HG02588 (cell line): Measurements from ENCODE around the gene MMP24OS.

ENCODE experiments used
- ATAC-seq: cut with Tn5 transposase; IDR thresholded peaks from one replicate; pipeline ENCODE4 v1.9.1; 2021; ENCODE audit warnings: mild to moderate bottlenecking, moderate library complexity; ENCODE audit not compliant: unreplicated experiment

Gene MMP24OS

GRCh38 chr20:35306931-35307517, 29.1 kb upstream of the MMP24OS start:
- no peak for ATAC-seq

- ATAC-seq: no peak
These were observed 28.0 kb upstream of the MMP24OS start for GRCh38 chr20:35305682-35306556.

GRCh38 chr20:35304956-35305355, 27.0 kb upstream of the MMP24OS start:
- no peak for ATAC-seq

- no peak for ATAC-seq
These were observed 26.0 kb upstream of the MMP24OS start for GRCh38 chr20:35303735-35304491.

DNA sequence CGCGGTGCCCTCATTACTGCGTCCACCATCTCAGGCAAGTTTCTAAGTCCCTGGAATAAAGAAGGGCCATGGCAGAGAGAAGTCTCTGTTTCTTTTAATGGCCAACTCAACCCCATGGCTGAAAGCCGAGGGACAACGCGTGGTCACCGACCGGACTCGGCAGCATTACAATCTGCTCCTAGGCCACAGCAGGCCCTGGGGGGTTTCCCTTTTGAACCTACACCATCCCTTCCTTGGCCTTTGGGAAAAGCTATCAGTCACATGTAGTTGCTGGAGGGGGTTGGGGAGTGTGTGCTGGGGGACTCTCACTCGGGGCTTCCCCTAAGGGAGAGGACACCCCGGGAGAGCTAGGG, 25.4 kb upstream of the MMP24OS start:
- no peak for ATAC-seq

- ATAC-seq: no peak
These were observed 24.8 kb upstream of the MMP24OS start for GRCh38 chr20:35302421-35303335.

DNA sequence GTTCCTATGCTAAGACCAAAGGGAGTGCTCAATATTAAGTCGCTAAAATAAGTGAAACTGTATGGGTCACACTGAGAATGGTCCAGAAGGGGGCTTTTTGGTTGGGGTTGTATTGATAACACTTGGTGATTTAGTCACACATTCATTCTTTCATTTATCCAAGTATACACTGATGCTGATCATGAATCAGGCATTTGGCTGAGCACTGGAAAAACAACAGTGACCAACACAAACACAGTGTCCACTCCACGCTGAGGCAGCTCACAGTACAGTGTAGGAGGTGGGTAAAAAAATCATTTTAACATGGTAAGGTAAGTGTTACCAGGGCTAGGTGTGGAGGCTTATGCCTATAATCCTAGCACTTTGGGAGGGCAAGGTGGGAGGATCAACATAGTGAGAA, 23.5 kb upstream of the MMP24OS start:
- no peak for ATAC-seq

GRCh38 chr20:35300469-35301262, 22.7 kb upstream of the MMP24OS start:
- ATAC-seq: no peak

DNA sequence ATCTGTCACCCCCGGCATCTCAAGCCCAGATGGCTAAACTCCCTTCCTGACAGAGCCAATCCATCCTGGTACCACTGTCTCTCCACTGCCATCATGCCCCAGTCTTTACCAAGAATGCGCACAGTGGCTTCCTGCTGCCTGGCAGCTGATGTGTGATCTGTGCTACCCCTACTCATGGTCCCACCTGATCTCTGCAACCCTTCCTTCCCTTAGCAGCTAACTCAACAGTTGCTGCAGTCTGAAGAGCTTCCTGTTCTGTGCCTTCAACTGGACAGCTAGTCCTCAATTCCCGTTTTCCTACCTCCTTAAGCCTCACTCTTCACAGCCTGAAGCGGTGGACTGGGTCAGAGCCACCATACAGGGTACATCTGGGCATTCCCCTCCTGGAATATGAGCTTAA, 21.9 kb upstream of the MMP24OS start:
- no peak for ATAC-seq

DNA sequence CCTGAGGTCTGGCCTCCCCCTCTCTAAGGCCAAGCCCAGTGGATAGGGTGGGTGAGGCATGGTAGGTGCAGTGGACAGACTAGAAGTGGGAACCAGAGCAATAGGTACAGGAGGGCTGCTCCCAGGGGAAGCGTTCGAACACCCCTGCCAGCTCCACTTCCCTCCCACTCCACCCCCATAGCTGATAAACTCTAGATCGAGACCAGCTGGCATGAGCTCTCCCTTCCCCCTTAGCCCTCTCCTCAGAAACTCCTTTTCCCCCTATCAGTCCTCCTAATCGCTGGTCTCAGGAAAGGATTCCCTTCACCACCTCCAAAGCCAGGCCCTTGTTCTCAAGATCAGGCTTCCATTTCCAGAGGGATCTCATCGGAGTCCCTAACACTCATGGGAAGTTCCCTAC, 20.3 kb upstream of the MMP24OS start:
- ATAC-seq: no peak

DNA sequence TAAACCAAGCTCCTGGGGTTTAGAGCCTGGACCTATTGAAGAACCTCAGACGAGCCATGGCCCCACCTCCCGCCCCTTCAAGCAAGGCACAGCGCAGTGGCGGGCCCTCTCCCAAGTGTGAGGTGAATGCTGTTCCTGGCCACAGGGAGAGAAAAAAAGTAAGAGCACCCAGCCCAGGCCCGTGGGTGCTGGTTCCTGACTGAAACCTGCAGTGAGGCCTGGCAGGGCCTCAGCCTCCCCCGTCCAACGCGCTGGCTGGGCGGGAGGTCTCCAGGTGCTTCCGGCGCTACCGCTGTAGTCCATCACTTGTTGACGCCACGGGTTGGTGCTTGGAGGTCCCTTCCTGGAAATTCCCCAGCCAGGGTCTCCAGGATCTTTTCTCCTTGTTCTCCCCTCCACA, 19.8 kb upstream of the MMP24OS start:
- ATAC-seq: no peak

DNA sequence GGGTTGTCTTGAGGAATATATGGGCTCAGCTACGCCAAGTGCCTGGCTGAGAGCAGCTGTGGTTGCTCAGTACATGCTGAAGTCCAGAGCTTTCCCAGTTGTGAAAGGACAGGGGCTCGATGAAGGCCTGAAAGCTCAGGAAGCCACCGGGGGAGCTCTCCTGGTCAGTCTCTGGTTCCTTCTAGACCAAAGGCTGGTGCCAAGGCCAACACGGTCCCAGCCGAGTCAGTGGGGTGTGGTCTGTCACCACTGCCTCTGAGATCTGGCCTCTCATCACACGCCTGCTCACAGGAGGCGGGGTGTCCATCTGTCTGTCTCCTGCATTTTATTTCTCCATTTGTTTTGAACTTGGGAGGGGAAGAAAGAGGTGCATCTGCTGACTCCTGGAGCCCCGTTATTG, 19.2 kb upstream of the MMP24OS start:
- ATAC-seq: no peak

DNA sequence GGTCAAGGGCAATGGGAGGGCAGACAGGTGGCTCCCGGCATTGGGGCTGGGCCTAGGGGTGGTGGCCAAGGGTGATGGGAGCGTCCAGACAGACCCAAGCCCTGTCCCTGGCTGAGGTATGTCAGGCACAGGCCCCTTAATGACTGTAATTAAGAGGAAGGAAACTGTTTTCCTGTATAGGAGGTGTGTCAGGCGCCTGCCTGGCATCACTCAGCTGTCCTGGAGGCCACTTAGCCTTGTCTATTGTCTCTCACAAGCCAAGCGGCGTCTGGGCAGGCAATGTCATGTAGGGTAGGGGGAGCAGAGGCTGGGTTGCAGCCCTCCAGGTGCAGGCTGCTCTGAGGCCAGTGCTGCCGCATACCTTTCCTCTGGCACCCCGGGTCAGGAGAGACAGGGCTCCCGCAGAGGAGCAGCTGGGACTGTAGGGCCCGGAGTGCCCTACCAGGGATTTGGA, 18.2 kb upstream of the MMP24OS start:
- ATAC-seq: no peak

- ATAC-seq: no peak
These were observed 17.8 kb upstream of the MMP24OS start for GRCh38 chr20:35295674-35296073.

GRCh38 chr20:35295058-35295457, 17.1 kb upstream of the MMP24OS start:
- no peak for ATAC-seq

GRCh38 chr20:35294293-35294685, 16.4 kb upstream of the MMP24OS start:
- ATAC-seq: no peak

GRCh38 chr20:35293303-35294292, 15.7 kb upstream of the MMP24OS start:
- no peak for ATAC-seq

DNA sequence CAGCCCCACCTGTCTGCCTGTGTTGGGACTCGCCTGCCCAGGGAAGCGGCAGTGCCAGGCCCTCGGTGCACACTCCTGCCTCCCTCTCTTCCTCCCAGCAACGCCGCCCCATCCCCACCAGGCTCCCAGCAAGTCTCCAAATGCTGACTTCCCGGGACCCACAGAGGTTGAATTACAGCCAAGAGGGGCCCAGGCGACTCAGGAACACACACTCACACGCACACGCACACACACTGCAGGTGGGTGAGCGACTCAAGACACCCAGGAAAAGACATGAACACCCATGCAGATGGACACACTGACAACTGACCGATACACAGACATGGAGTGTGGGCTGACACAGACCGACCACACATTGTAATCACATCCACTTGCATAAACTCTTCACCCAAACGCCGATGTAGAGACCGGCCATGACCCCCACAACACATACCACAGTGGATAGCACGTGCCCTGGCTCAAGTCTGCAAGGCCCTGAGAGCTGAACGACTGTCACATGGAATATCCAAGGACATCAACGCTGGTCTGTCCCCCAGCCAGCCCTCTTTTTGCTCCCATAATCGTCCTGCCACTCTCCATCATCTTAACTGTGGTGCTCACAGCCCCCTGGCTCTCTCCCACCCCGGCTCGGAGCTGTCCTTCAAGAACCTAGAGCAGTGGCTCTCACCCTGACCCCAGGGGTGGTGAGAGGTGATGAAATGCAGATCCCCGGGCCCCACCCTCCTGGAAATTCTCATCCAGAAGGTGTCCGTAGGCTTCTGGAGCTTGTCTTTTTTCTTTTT, 14.8 kb upstream of the MMP24OS start:
- no peak for ATAC-seq
